GM19397 (cell line): ENCODE data around the gene PSMD2.
"Not testable (repeated sequence)": the region's sequence is repeated elsewhere in the genome, so short reads cannot be mapped to it uniquely, and the experiment has no call there.

Experiments used
- ATAC-seq: cut with Tn5 transposase; IDR thresholded peaks from one replicate; pipeline ENCODE4 v1.9.1; 2021; ENCODE audit warnings: mild to moderate bottlenecking, moderate library complexity; ENCODE audit not compliant: unreplicated experiment

The PSMD2 gene

GRCh38 chr3:184298759-184299487, at the start of gene PSMD2:
Gene PSMD2 (plus strand): TSS chr3:184299241. CDS start chr3:184299267, 26 bp downstream.
- peak; percentile 96 for ATAC-seq

- peak; percentile 83 for ATAC-seq
Measured at GRCh38 chr3:184249412-184250166, 49.5 kb upstream of the PSMD2 start, which contains the start of gene EEF1AKMT4. Gene EEF1AKMT4 (plus strand): TSS chr3:184249672. CDS start chr3:184249695, 23 bp downstream.

- peak; percentile 44 for ATAC-seq
Measured at GRCh38 chr3:184250167-184250828, 48.7 kb upstream of the PSMD2 start.

- no peak for ATAC-seq
Measured at GRCh38 chr3:184255291-184256039, 43.6 kb upstream of the PSMD2 start.

GRCh38 chr3:184257083-184257915, 41.7 kb upstream of the PSMD2 start:
- ATAC-seq: no peak

GRCh38 chr3:184258926-184259325, 40.1 kb upstream of the PSMD2 start:
- no peak for ATAC-seq

- no peak for ATAC-seq
Measured at GRCh38 chr3:184259396-184259877, 39.6 kb upstream of the PSMD2 start.

GRCh38 chr3:184259878-184260723, 38.9 kb upstream of the PSMD2 start:
- ATAC-seq: no peak

- peak; percentile 17 for ATAC-seq
Measured at GRCh38 chr3:184260724-184261269, 38.2 kb upstream of the PSMD2 start.

GRCh38 chr3:184261270-184261853, 37.7 kb upstream of the PSMD2 start, which contains the start of gene CAMK2N2:
Gene CAMK2N2 (minus strand): TSS chr3:184261553. CDS start chr3:184261285, 268 bp downstream.
- ATAC-seq: peak; percentile 48

- ATAC-seq: no peak
Measured at GRCh38 chr3:184261854-184262763, 36.9 kb upstream of the PSMD2 start.

- ATAC-seq: no peak
Measured at GRCh38 chr3:184262764-184263179, 36.3 kb upstream of the PSMD2 start.

GRCh38 chr3:184267249-184267648, 31.8 kb upstream of the PSMD2 start:
- not testable (repeated sequence) for ATAC-seq

- no peak for ATAC-seq
Measured at GRCh38 chr3:184272269-184272668, 26.8 kb upstream of the PSMD2 start.

GRCh38 chr3:184275381-184275701, 23.7 kb upstream of the PSMD2 start:
- no peak for ATAC-seq

GRCh38 chr3:184275961-184276910, 22.8 kb upstream of the PSMD2 start, which contains the start of gene ECE2:
Gene ECE2 (plus strand): TSS chr3:184276022. CDS start chr3:184276154, 132 bp downstream.
- no peak for ATAC-seq
